GM18519 (cell line): ENCODE measurements around the gene FAXC.

Source experiments
- ATAC-seq: cut with Tn5 transposase; IDR thresholded peaks from one replicate; pipeline ENCODE4 v1.9.1; 2021; ENCODE audit warnings: mild to moderate bottlenecking, moderate library complexity; ENCODE audit not compliant: unreplicated experiment, low FRiP score

The FAXC gene

DNA sequence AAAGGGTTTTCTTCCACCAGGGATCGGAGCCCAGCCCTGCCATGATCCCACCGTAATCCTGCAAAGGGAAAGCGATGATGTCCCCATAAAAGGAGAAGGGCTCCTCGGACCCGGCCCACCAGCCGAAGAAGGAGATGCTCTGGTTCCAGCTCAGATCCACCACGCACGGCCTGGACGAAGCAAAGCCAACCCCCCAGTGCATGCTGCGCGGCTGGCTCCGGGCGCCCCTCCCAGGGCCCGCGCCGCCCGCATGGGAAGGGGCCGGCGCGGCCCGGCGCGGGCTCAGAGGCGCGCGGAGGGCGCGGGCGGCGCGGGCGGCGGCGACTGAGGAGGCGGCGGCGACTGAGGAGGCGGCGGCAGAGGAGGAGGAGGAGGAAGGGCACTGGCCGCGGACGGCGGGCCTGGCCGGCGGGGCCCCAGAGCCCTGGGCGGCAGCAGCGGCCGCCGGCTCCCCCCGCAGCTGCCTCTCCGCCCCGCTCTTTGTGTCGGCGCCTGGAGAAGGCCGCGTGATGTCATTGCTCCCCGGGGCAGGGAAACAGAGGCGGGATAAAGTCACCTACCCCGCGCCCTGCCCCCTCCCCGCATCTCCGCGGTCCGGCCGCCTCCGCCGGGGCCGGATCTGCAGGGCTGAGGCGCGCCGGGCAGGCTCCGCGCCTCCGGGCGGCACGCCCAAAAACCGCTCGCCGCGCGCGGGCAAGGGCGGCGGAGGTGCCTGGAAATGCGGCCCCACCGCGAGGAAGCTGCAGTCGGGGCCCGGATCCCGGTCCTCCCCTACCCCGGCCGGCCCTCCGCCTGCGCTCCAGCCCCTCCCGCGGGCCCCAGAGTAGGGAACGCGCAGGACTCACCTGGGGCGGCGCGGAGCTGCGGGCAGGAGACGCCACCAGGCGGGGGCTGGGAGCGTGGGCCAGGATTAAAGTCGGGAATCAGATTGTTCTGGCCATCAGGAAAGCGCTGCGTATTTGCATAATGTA, at the start of gene FAXC:
TSS of gene FAXC (minus strand) at position 504 of the 971 bp plus-strand sequence. CDS start at position 202, 302 bp downstream.
- no peak for ATAC-seq

DNA sequence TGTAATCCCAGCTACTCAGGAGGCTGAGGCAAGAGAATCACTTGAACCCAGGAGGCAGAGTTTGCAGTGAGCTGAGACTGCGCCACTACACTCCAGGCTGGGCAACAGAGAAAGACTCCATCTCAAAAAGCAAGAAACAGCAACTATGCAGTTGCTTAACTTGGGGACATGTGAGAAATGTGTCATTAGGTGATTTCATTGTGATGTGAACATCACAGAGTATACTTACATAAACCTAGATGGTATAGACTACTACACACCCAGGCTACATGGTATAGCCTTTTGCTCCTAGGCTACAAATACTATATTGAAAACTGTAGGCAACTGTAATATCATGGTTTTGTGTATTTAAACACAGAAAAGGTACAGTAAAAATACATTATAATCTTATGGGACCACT, 47.8 kb upstream of the FAXC start:
- ATAC-seq = no peak

DNA sequence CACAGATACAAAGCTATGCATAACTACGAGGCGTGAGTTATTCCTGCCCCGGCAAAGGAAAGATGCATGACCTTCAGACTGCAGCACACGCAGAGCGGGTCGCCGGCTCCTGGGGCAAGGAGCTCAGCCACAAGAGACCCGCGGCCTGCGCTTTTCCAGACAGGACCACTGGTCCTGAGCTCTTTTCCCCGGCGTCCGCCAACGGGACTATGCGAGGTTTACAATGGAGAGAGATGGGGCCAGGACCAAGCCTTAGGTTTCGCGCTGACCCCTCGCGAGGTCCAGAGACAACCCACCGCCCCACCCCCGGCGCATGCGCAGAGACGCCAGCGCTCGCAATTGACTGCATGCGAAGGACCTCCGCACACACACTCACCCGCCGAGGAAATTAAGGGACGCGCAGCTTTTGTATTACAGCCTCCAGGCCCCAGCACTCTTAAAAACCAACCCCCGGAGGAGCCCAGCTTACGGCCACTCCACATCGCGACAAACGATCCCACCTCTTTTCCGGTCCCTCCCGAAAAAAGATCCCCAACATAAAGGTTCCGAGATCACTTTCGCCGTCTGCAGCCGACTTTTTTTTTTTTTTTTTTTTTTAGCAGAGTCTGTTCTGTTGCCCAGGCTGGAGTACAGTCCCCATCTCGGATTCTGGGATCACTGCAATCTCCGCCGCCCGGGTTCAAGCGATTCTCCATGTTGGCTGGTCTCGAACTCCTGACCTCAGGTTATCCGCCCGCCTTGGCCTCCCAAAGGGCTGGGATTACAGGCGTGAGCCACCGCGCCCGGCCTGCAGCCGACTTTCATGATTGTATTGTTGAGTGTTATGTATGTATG, 44.4 kb upstream of the FAXC start, which contains the start of gene COQ3:
TSS of gene COQ3 (minus strand) at position 498 of the 834 bp plus-strand sequence. CDS start at position 482, 16 bp downstream.
- ATAC-seq = peak; percentile 46

DNA sequence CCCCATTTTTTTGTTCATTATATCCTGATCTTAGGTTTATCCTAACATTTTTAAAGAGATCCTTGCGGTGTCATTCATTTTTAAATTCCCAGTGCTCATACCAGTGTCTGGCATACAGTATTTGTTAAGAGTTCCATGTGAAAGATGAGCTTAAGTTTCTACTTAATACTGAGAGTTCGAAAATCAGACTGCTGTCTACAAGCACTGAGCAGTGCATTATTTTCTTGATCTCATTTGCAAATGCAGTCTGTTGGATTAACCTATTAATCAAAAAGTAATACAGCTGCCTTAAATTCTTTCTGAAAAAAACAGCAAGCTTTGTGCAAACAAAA, 43.9 kb upstream of the FAXC start:
- peak; percentile 26 for ATAC-seq

DNA sequence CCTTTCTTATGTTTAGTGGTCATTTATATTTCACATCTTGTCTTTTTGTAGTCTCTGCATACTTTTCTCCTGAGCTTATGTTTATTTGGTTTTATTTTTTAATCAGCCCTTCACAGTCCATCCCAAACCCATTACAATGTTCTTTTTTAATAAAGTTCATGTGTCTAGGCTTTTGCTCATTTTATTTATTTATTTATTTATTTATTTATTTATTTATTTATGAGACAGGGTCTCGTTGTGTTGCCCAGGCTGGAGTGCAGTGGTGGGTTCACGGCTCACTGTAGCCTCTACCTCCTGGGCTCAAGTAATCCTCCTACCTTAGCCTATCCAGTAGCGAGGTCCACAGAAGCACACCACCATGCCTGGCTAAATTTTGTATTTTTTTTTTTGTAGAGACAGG, 41.4 kb upstream of the FAXC start:
- ATAC-seq = no peak

DNA sequence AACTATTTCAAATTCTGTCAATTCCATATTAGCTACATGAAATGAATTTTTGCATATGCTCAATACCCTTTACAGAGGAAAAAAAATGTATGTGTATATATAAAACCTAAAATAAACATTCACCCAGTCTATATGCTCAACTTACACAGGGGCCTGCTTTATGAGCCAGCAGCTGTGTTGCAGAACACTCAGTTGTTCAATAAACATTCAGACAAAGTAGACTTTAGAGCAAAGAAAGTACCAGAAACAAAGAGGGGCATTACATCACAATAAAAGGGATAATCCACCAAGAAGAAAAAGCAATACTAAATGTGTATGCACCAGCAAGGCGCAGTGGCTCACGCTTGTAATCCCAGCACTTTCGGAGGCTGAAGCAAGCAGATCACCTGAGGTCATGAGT, 35.0 kb upstream of the FAXC start:
- ATAC-seq = no peak

DNA sequence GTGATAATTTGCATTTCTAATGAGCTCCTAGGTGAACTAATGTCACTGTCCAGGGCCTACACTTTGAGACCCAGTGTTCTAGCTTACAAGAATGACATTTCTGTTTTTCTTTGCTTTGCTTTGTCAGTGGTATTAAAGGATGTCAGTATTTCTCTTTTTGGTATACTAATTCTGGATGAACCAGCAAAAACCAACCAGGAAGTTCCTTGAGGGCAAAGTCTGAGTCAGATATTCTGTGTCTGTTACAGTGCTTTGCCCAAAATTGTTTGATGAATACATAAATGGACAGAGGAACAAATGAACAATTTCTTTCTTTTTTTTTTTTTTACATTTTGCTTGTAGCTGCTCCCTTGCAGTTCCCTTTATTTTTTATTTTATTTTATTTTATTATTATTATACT, 29.2 kb upstream of the FAXC start:
- ATAC-seq = no peak

DNA sequence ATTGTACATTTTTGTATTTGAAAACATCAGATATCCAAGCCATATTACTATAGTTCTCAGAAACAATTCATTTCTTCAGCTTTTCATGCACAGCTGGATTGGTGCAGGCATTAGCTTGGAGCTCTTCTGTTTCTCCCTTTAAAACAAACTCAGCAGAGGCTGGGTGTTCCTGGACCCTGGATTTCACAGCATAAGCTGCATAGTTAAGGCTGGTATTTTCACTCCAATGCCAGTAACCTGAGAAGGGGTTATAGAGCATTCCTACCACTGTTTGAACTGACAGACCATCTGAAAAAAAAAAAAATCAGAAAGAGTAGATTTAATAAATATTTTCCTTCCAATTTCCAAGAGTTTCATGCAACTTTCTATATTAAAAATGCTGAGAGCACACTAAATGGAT, 20.1 kb upstream of the FAXC start:
- ATAC-seq = no peak

DNA sequence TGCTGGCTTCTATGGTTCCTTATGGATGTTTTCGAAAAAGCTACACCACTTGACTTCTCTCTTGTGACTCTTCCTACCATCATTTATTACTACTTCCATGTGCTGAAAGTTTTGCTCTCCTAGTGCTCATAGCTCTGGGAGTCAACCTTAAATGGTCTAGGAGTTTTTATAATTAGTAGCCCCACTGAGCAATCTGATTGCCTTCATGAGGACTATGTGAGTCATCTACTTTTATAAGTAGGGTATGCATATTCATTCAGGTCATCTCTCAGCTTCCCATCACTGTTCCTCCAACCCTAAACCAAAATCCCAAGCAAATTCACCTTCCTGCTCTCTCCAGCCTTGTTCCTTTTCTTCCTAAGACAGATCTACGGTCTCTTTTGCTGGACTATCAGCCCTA, 17.4 kb upstream of the FAXC start:
- no peak for ATAC-seq

DNA sequence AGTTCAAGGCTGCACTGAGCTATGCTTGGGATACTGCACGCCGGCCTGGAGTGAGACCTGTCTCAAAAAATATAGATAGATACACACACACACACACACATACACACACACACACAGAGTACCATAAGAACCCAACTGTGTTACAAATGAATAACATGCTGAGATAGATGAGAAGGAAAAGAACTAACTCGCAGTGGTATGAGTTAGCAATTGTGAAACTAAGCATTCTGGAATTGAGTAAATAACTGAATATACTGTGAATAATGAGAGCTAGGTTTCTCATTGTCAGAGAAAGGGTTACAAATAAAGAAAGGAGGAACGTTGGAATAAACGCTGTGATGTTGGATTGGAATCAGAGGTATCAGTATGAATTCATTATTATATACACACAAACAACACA, 14.6 kb upstream of the FAXC start:
- peak; percentile 93 for ATAC-seq

DNA sequence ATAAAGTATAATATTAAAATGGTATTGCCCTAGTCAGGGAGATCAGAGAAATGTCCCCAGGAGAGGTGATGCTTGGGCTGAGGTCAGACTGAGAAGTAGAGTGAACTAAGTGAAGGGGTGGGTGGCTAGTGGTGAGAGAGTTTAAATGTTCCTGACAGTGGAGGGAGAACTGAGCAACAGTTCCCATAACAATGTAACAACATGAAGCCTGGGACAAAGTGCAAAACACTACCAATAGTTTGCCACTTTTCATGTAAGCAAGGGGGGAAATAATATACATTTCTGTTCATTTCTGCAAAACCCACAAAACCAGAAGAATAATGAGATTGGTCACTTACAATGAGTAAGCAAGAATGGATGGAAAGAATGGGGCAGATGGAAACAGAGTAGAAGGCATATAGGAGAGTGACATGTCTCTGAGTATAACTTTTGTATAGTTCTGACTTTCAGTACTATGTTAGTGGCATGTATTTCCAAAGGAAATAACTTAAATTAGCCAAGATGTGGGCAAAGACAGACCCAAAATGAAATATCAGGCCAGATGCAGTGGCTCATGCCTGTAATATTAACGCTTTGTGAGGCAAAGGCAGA, 13.3 kb upstream of the FAXC start:
- no peak for ATAC-seq

DNA sequence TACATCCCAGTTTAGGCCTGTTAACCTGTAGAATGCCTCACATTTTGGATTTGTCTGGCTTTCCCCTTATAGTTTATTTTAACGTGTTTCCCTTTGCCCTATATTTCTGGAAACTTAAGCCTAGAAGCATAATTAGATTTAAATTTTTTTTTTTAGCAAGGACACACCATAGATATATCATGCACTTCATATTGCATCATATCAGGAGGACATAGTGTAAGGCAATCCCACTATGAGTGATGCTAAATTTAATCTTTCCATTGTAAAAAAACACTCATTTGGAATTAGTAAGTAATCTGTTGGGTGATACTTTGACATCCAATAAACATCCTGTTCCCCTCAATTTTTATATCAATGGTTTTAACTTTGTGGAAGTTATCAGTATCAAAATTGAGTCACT, 10.3 kb upstream of the FAXC start:
- no peak for ATAC-seq

DNA sequence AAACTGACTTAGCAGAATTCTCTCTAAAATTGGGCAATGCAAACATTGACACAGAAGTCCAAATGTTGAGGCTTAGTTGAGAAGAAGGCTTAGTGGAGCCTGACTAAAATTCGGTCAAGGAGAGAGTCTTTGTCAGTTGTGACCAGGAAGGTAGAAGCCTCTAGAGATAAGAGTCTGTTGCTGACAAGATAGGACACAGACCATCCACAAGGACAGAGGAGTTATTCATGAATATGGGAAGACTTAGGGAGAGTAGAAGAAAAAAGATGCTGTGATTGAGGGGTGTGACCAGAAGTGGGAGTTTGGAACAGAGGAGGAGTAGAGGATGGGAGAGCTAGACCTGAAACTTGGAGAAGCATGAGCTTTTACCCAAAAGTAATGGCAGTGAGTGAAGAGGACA, 7.2 kb upstream of the FAXC start:
- ATAC-seq = no peak

DNA sequence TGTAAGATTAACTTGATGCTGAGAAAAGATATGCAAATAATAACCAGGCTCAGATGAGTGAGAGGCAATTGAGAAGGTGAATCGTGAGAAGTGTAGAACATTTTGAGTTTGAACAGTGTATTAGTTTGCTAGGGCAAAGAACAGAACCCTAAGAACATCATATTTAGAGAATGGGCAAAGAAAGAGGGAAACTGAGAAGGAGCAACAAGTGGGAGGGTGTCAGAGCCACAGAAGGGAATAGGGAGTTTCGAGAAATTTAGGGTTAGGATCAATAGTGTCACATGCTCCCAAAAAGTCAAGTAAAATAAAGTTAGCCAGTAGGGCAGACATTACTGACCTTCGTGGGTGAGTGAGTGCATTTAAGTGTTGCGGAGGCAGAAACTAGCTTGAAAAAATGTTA, 5.5 kb upstream of the FAXC start:
- ATAC-seq = no peak

DNA sequence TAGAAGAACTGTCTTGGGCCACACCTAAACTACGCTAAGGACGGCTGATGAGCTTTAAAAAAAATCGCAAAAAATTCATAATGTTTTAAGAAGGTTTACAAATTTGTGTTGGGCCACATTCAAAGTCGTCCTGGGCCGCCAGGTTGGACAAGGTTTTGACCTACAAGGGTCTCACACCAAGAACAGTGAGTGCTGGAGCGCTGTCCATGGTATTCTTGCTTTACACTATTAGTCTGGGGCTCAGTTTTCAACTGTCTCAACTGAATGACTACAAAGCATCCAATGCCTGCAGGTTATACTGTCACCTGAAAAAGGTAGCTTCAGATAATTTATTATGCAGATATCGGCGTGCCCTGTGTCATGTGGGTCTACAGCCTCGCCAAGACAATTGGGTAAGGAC, 3.7 kb upstream of the FAXC start:
- no peak for ATAC-seq

DNA sequence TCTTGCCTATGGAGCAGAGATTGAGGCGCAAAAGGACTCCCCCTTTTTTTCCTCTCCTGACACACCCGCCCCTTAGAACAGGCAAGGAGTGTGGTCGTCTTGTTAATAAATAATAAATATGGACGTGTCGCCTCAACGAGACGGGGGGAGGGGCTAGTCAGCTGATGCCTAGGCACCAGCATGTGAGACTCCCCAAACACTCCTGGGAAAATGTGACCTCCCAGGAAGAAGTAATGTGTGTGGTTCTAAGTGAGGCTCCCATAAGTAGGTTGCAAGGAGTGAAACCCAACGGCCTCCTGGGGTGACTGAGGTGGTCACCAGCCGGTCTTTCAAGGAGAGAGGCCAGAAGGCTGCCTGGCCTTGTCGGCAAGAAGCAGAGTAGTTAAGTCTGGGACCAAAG, 1.1 kb upstream of the FAXC start:
- no peak for ATAC-seq

DNA sequence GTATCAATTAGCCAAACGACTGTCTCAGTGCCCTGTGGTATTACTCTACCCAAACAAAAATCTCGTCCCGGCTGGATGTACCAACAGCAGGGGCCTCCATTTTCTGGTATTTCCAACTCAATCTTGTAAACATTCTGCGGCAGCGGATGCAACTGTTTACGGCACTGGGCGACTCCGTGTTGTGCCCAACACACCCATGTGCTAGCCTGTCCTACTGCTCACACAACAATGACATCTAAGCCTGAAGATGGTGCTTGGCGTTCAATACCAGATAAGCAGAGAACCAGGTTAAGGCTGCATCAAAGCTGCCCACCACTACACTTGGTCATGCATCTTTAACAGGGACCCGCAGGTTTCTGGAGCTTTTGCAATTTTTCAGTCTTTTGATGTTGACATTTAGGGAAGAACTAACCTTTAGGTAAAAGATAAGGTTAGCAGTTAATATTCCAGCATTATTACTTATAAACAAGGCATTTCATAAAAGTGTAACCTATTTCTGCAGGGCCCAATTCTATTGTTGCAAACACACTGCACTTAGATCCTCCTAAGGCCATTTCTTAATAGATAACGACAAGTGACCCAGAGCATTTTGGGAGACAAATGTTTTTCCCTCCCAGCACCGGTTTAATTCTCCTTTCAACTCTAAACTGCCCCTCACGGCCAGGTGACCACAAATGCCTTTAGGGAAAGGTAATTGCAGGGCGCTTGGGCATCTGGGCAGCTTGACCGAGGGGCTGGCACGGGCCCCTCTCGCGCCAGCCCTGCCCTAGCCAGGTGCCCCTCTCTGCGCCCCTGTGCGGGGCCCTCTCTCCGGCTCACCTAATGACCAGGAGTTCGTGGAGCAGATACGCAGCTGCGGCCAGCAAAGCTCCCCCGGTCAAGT, 945 bp downstream of the FAXC start:
- no peak for ATAC-seq

DNA sequence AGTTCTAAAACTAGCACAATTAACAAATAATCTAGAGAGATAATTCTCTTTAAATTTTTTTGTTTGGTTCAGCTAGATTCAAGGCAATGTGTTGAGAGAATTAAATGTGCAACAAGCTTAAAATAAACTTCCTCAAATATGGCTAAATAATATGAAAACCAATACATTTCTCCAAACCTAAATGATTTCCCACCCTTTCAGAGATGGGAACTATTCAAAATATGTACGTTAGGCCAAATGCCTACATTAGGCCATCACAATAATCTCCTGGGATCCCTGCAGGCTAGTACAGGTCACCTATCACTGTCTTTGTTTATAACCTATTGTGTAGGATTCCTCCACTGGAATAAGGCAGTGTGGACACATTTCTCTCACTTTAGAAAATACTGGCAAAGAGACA, 1.7 kb downstream of the FAXC start:
- no peak for ATAC-seq

DNA sequence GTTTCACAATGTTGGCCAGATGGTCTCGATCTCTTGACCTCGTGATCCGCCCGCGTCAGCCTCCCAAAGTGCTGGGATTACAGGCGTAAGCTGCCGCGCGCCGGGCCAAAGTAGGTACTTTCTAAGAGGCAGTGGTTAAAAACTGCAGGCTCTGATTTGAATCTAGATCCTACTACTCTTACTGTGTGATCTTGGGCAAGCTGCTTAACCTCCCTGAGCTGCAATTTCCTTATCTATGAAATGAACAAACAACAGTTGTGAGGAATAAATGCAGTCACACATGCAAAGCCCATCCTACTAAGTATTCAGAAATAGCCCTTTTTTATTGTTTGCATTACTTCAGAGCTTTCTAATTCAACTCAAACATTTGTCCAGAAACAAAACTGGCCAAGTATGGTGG, 2.9 kb downstream of the FAXC start:
- ATAC-seq = no peak

DNA sequence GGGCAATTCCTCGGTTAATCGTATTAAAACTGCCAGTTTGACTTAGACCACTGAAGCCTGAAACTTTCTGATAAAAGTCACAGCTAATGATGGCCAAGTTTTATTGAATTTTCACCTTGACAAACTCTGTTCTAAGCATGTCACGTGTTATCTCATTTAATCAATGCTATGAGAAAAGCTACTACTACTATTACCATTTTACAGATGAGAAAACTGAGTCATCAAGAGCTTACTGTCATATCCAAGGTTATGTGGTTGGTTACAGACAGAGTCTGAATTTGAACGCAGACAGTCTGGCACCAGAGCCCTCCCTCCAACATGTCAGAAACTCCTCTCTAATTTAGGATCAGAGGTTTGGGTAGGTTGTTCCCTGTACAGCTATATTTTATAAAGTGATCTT, 4.3 kb downstream of the FAXC start:
- ATAC-seq = no peak
